ENCODE data around the gene TMTC4.

TMTC4 gene

DNA sequence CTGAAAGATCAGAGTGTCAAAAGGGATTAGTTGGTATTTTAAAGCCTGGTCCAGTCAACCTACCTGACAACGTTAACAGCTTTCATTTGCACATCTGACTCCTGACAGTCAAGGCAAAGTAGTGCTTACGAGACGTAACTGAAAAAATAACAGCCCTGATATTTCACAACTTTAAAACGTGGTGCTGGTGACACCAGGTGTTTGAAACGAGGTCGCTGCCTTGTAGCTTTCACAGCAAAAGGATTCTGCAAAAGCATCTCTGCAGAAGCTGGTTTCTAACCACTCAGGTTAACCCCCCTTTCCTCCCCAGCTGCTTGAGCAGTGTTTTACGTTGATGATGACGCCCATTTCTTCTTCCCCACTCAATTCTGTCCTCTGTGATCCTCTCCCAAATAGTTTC lies 109.3 kb downstream of the TMTC4 start:
- H3K4me1 ChIP-seq (ENCODE audit: control insufficient read depth, insufficient read depth, low read length) = no peaks in the 10 kb centered on the region
- H3K36me3 ChIP-seq (ENCODE audit: control insufficient read depth, insufficient read depth, low read length) = no peaks in the 10 kb centered on the region
- H3K4me3 ChIP-seq (ENCODE audit: low read length) = no peak overlapping the region
- H3K27me3 ChIP-seq (ENCODE audit: control insufficient read depth, insufficient read depth, low read length) = no peaks in the 10 kb centered on the region
- no peaks in the 10 kb centered on the region for H3K9me3 ChIP-seq (ENCODE audit: control insufficient read depth, low read length)
- no peak overlapping the region for H3K9ac ChIP-seq (ENCODE audit: low read length)

GRCh38 chr13:100564444-100565223 lies 110.0 kb downstream of the TMTC4 start:
- no peaks in the 10 kb centered on the region for H3K27me3 ChIP-seq (ENCODE audit: control insufficient read depth, insufficient read depth, low read length)
- H3K36me3 ChIP-seq (ENCODE audit: control insufficient read depth, insufficient read depth, low read length) = no peaks in the 10 kb centered on the region
- no peaks in the 10 kb centered on the region for H3K9me3 ChIP-seq (ENCODE audit: control insufficient read depth, low read length)
- H3K4me3 ChIP-seq (ENCODE audit: low read length) = no peak overlapping the region
- H3K9ac ChIP-seq (ENCODE audit: low read length) = no peak overlapping the region
- H3K4me1 ChIP-seq (ENCODE audit: control insufficient read depth, insufficient read depth, low read length) = no peaks in the 10 kb centered on the region

DNA sequence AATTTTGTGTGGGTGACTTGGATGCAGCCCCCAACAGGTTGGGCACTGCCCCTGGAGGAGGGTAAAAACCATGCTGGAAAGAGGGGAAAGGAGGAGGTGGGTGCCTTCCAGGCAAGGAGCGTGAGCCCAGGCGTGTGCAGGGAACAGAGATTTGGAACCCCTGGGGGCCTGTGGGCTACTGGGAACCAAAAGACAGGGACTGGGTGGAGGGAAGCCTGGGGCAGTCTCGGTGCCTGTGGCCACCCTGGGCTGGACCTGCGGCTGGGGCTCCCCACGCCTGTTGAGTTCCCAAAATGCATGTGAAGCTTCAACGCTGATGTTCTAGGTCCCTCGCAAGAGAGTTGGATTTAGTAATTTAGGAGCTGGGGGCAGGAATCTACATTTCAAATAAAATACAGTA lies 110.8 kb downstream of the TMTC4 start:
- no peaks in the 10 kb centered on the region for H3K4me1 ChIP-seq (ENCODE audit: control insufficient read depth, insufficient read depth, low read length)

GRCh38 chr13:100561599-100562204 lies 112.9 kb downstream of the TMTC4 start:
- H3K27me3 ChIP-seq (ENCODE audit: control insufficient read depth, insufficient read depth, low read length) = no peaks in the 10 kb centered on the region
- H3K36me3 ChIP-seq (ENCODE audit: control insufficient read depth, insufficient read depth, low read length) = no peaks in the 10 kb centered on the region
- no peak overlapping the region for H3K9ac ChIP-seq (ENCODE audit: low read length)
- no peak overlapping the region for H3K4me3 ChIP-seq (ENCODE audit: low read length)
- H3K4me1 ChIP-seq (ENCODE audit: control insufficient read depth, insufficient read depth, low read length) = no peaks in the 10 kb centered on the region
- no peaks in the 10 kb centered on the region for H3K9me3 ChIP-seq (ENCODE audit: control insufficient read depth, low read length)

More for the DNA sequence above, 110.8 kb downstream of the TMTC4 start:
- H3K4me3 ChIP-seq (ENCODE audit: low read length) = no peak overlapping the region
- H3K9me3 ChIP-seq (ENCODE audit: control insufficient read depth, low read length) = no peaks in the 10 kb centered on the region
- no peaks in the 10 kb centered on the region for H3K27me3 ChIP-seq (ENCODE audit: control insufficient read depth, insufficient read depth, low read length)
- H3K9ac ChIP-seq (ENCODE audit: low read length) = no peak overlapping the region
- H3K36me3 ChIP-seq (ENCODE audit: control insufficient read depth, insufficient read depth, low read length) = no peaks in the 10 kb centered on the region

GRCh38 chr13:100561158-100561499 lies 113.5 kb downstream of the TMTC4 start:
- Histone ChIP-seq H3K27me3 (ENCODE audit: control insufficient read depth, insufficient read depth, low read length) (no peaks in the 10 kb centered on the region), H3K9ac (ENCODE audit: low read length) (no peak overlapping the region), H3K36me3 (ENCODE audit: control insufficient read depth, insufficient read depth, low read length) (no peaks in the 10 kb centered on the region), H3K4me3 (ENCODE audit: low read length) (no peak overlapping the region), H3K9me3 (ENCODE audit: control insufficient read depth, low read length) (no peaks in the 10 kb centered on the region), H3K4me1 (ENCODE audit: control insufficient read depth, insufficient read depth, low read length) (no peaks in the 10 kb centered on the region)

DNA sequence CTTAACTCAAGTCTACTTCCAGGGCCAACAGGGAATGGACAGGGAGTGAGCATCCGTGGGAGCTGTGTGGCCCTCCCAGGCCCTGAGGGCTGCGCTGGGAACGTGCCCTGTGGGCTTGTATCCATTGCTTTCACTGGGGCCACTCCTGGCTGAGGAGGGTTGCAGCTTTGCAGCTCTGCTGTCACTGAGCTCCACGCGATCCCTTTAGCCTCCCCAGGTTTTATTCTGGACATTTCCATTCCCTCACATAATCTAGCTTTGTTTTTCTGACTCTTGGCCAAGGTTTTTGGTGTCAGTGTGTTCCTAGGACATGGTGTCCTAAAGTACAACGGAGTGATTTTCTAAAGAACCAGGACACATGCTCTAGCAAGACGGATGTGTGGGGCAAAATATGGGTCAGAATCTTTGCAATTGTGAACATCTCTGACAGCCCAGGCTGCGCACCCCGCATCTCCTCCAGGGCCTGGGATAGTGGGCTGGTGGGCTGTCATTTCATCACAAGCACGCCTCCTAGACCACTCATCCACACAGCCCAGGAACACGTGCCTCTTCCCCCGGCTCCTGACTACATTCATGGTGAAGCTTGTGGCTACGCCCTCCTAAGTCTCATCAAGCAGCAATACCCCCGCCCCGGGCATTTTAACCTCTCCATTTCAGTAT lies 114.0 kb downstream of the TMTC4 start:
- H3K27me3 ChIP-seq (ENCODE audit: control insufficient read depth, insufficient read depth, low read length) = no peaks in the 10 kb centered on the region
- H3K4me3 ChIP-seq (ENCODE audit: low read length) = no peak overlapping the region
- no peaks in the 10 kb centered on the region for H3K4me1 ChIP-seq (ENCODE audit: control insufficient read depth, insufficient read depth, low read length)
- no peaks in the 10 kb centered on the region for H3K36me3 ChIP-seq (ENCODE audit: control insufficient read depth, insufficient read depth, low read length)
- no peak overlapping the region for H3K9ac ChIP-seq (ENCODE audit: low read length)
- H3K9me3 ChIP-seq (ENCODE audit: control insufficient read depth, low read length) = no peaks in the 10 kb centered on the region

- H3K9ac ChIP-seq (ENCODE audit: low read length) = no peak overlapping the region
These were observed 114.7 kb downstream of the TMTC4 start for GRCh38 chr13:100559886-100560285.

More at GRCh38 chr13:100559886-100560285, 114.7 kb downstream of the TMTC4 start:
- H3K4me1 ChIP-seq (ENCODE audit: control insufficient read depth, insufficient read depth, low read length) = no peaks in the 10 kb centered on the region
- H3K36me3 ChIP-seq (ENCODE audit: control insufficient read depth, insufficient read depth, low read length) = no peaks in the 10 kb centered on the region
- H3K4me3 ChIP-seq (ENCODE audit: low read length) = no peak overlapping the region
- H3K27me3 ChIP-seq (ENCODE audit: control insufficient read depth, insufficient read depth, low read length) = no peaks in the 10 kb centered on the region
- H3K9me3 ChIP-seq (ENCODE audit: control insufficient read depth, low read length) = no peaks in the 10 kb centered on the region

Measured in mucosa of stomach (tissue), 1 donor.